Mesendoderm (in vitro differentiated cells): Measurements from ENCODE around the gene ATP13A2.

ENCODE experiments used
- DNase-seq: peaks from one replicate; pipeline ENCODE4 v3.0.0; 2013
- H2AK5ac ChIP-seq: 2 replicates; pipeline ENCODE4 v1.6.1; 2013; ENCODE audit warnings: low read length, inconsistent platforms
- H2BK120ac ChIP-seq: 2 replicates; pipeline ENCODE4 v1.6.1; 2013; ENCODE audit warnings: low read depth, mild to moderate bottlenecking, low read length, moderate library complexity, mixed read lengths
- H2BK15ac ChIP-seq: replicated peaks from 2 replicates; pipeline ENCODE4 v1.6.1; 2013; ENCODE audit warnings: low read depth, mild to moderate bottlenecking, moderate library complexity
- H2BK5ac ChIP-seq: 2 replicates; pipeline ENCODE4 v1.6.1; 2013; ENCODE audit warnings: low read length, inconsistent platforms
- H3K18ac ChIP-seq: 2 replicates; pipeline ENCODE4 v1.6.1; 2013; ENCODE audit warnings: mild to moderate bottlenecking, low read length, mixed read lengths
- H3K23ac ChIP-seq: one replicate; pipeline ENCODE4 v1.6.1; 2013; ENCODE audit warnings: low read length
- H3K27ac ChIP-seq: 2 replicates; pipeline ENCODE4 v1.5.1; 2013; ENCODE audit warnings: low read depth, mild to moderate bottlenecking, inconsistent platforms, low read length, moderate library complexity
- H3K27me3 ChIP-seq: 2 replicates; pipeline ENCODE4 v1.6.1; 2013; ENCODE audit warnings: low read length, control low read depth, mild to moderate bottlenecking, inconsistent platforms; ENCODE audit not compliant: insufficient read depth, poor library complexity
- H3K36me3 ChIP-seq: 2 replicates; pipeline ENCODE4 v1.6.1; 2013; ENCODE audit warnings: low read length, inconsistent platforms; ENCODE audit not compliant: control insufficient read depth, insufficient read depth
- H3K4ac ChIP-seq: one replicate; pipeline ENCODE4 v1.6.1; 2013; ENCODE audit warnings: low read depth, mild to moderate bottlenecking, low read length, moderate library complexity
- H3K4me1 ChIP-seq: 2 replicates; pipeline ENCODE4 v1.6.1; 2013; ENCODE audit warnings: low read depth, low read length, inconsistent platforms; ENCODE audit not compliant: control insufficient read depth
- H3K4me2 ChIP-seq: 2 replicates; pipeline ENCODE4 v1.6.1; 2013; ENCODE audit warnings: low read length
- H3K4me3 ChIP-seq: 2 replicates; pipeline ENCODE4 v1.5.1; 2013; ENCODE audit warnings: mild to moderate bottlenecking, low read length
- H3K56ac ChIP-seq: one replicate; pipeline ENCODE4 v1.6.1; 2013; ENCODE audit warnings: low read length
- H3K79me1 ChIP-seq: 2 replicates; pipeline ENCODE4 v1.6.1; 2013; ENCODE audit warnings: low read length, inconsistent platforms
- H3K79me2 ChIP-seq: 2 replicates; pipeline ENCODE4 v1.6.1; 2013; ENCODE audit warnings: mild to moderate bottlenecking, low read length; ENCODE audit not compliant: control insufficient read depth, insufficient read depth
- H3K9ac ChIP-seq: 2 replicates; pipeline ENCODE4 v1.6.1; 2013; ENCODE audit warnings: low read length, inconsistent platforms
- H4K5ac ChIP-seq: one replicate; pipeline ENCODE4 v1.6.1; 2013; ENCODE audit warnings: low read length
- H4K8ac ChIP-seq: one replicate; pipeline ENCODE4 v1.6.1; 2013; ENCODE audit warnings: low read depth, mild to moderate bottlenecking, control low read depth, low read length, moderate library complexity
- WGBS: extraction: QIAGEN DNeasy Blood & Tissue Kit; methylation state at CpG from one replicate; pipeline ENCODE4 v1.1.7; 2013; ENCODE audit warnings: low lambda C conversion rate, missing lambda C conversion rate; ENCODE audit not compliant: insufficient coverage; ENCODE audit errors: extremely low coverage; 5-methylcytosine and 5-hydroxymethylcytosine counted together

Gene ATP13A2

DNA sequence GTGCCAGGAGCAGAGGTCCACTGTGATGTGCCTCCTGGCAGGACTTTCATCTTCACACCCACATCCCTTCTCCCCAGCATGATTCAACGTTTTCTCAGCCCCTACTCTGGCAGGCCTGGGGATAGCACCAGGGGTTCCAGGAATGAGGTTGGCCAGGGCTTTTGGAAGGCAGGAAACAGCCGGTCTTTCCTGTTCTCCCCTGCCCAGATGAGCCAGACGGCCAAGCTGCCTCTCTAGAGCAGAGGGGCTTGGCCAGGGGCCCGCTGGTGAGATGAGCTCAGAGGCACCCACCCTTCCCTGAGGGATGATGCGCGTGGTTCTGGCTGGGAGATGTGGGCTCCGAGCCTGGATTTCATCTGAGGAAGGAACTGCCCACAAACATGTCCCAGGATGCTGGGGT, 27.0 kb downstream of the ATP13A2 start:
- no peak overlapping the region for H3K4ac ChIP-seq
- H2BK15ac ChIP-seq: no peak overlapping the region
- peak; percentile 65 for DNase-seq
- no peaks in the 10 kb centered on the region for H3K27me3 ChIP-seq
- H3K18ac ChIP-seq: no peak overlapping the region
- H3K23ac ChIP-seq: no peak overlapping the region
- H3K27ac ChIP-seq: no peak overlapping the region
- H3K79me1 ChIP-seq: no peaks in the 10 kb centered on the region
- no peaks in the 10 kb centered on the region for H3K4me1 ChIP-seq
- H4K5ac ChIP-seq: no peak overlapping the region
- no peak overlapping the region for H3K9ac ChIP-seq
- no peak overlapping the region for H2BK5ac ChIP-seq
- H2BK120ac ChIP-seq: no peak overlapping the region
- H2AK5ac ChIP-seq: no peak overlapping the region
- H3K79me2 ChIP-seq: peaks cover under 1% of the 10 kb centered on the region
- H3K36me3 ChIP-seq: no peaks in the 10 kb centered on the region
- no peak overlapping the region for H4K8ac ChIP-seq
- WGBS: no CpG with 5 or more reads among the region's 7 CpGs
- no peak overlapping the region for H3K56ac ChIP-seq
- H3K4me3 ChIP-seq: no peak overlapping the region
- no peak overlapping the region for H3K4me2 ChIP-seq

DNA sequence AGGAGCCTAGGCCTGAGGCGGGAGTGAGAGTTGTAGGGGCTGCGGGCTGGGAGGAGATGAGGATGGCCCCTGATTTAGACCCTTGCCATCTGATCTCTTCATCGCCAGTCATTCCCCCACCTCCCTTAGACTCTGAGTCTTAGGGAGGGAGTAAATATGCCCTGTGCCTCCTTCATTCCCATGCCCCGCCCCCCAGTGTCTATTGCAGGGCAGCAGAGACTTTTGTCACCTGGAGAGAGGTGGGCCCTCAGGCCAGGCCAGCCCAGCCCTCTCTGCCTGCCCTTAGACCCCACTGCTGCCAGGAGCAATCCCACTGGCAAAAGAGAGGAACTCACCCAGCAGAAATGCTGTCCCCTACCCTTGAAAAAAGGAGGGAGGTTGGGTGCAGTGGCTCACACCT, 28.1 kb downstream of the ATP13A2 start:
- Histone ChIP-seq H3K4me2 (no peak overlapping the region), H3K4me3 (no peak overlapping the region), H4K5ac (no peak overlapping the region), H2BK15ac (no peak overlapping the region), H3K18ac (no peak overlapping the region), H3K36me3 (no peaks in the 10 kb centered on the region), H3K4ac (no peak overlapping the region), H3K23ac (no peak overlapping the region), H2AK5ac (no peak overlapping the region), H3K56ac (no peak overlapping the region), H4K8ac (no peak overlapping the region), H3K27ac (no peak overlapping the region), H3K9ac (no peak overlapping the region), H3K79me1 (peaks cover 5% of the 10 kb centered on the region), H2BK5ac (no peak overlapping the region), H3K79me2 (peaks cover 7% of the 10 kb centered on the region), H3K27me3 (no peaks in the 10 kb centered on the region), H3K4me1 (peaks cover 2% of the 10 kb centered on the region), H2BK120ac (no peak overlapping the region)
- no CpG with 5 or more reads among the region's 4 CpGs for WGBS
- DNase-seq: no peak

DNA sequence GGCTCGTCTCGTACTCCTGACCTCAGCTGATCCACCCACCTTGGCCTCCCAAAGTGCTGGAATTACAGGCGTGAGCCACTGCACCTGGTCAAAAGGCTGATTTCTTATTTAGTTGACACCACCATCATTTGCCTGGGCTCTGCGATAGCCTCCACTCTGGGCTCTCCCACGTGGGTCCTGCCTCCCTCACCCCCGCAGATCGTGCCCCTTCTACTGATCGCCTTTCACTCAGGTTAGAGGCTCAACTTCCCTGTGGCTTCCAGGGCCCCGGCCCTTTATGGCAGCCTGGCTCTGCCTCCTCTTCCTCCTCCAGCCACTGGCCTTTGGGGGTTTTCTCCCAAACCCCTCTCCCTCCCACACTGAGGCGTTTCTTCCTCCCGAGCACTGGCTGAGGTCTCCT, 28.8 kb downstream of the ATP13A2 start:
- DNase-seq: no peak
- Histone ChIP-seq H3K23ac (no peak overlapping the region), H3K4me3 (no peak overlapping the region), H3K79me1 (peaks cover 8% of the 10 kb centered on the region), H3K79me2 (peaks cover 10% of the 10 kb centered on the region), H3K4me1 (peaks cover 2% of the 10 kb centered on the region), H4K5ac (no peak overlapping the region), H3K18ac (no peak overlapping the region), H3K9ac (peak overlapping the region; percentile 8), H3K27me3 (no peaks in the 10 kb centered on the region), H3K36me3 (no peaks in the 10 kb centered on the region), H3K4ac (no peak overlapping the region), H3K56ac (no peak overlapping the region), H3K27ac (no peak overlapping the region), H4K8ac (no peak overlapping the region), H2BK15ac (no peak overlapping the region), H2BK5ac (no peak overlapping the region), H2AK5ac (no peak overlapping the region), H2BK120ac (no peak overlapping the region), H3K4me2 (no peak overlapping the region)
- WGBS: no CpG with 5 or more reads among the region's 11 CpGs

DNA sequence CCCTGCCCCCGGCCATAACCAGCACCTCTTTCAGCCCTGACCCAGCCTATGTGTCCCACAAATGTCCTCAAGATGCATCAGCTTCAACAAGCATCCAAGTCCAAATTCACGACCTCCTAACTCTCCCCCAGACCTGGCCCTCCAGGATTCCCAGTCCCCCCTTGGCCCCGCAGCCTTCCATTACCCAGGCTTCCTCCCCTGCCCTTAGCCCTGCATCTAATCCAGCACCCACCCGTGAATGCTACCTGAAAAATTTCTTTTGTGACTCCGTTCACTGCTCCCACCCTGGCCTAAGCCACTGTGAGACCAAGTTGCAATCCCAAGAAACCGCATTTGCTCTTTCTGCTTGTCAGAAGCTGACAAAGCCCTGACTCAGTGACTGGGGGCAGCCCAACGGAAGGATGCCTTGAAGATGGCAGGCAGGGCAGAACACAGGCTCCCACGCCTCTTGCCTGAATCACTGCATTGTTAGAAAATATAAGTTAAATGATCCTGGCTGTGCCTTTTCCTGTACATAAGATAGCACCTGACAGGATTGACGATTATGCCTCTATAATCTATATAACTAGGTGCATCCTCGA, 30.4 kb downstream of the ATP13A2 start:
- H2BK120ac ChIP-seq: no peak overlapping the region
- no peaks in the 10 kb centered on the region for H3K27me3 ChIP-seq
- H3K27ac ChIP-seq: no peak overlapping the region
- H2BK5ac ChIP-seq: no peak overlapping the region
- no peak overlapping the region for H2BK15ac ChIP-seq
- no peak overlapping the region for H3K9ac ChIP-seq
- H4K5ac ChIP-seq: no peak overlapping the region
- no peak overlapping the region for H3K4me3 ChIP-seq
- H2AK5ac ChIP-seq: no peak overlapping the region
- no peaks in the 10 kb centered on the region for H3K36me3 ChIP-seq
- WGBS: no CpG with 5 or more reads among the region's 10 CpGs
- no peak overlapping the region for H3K23ac ChIP-seq
- H4K8ac ChIP-seq: no peak overlapping the region
- peaks cover 2% of the 10 kb centered on the region for H3K4me1 ChIP-seq
- no peak overlapping the region for H3K4me2 ChIP-seq
- H3K79me2 ChIP-seq: peaks cover 10% of the 10 kb centered on the region
- H3K4ac ChIP-seq: no peak overlapping the region
- H3K18ac ChIP-seq: no peak overlapping the region
- peaks cover 9% of the 10 kb centered on the region for H3K79me1 ChIP-seq
- DNase-seq: no peak
- no peak overlapping the region for H3K56ac ChIP-seq

DNA sequence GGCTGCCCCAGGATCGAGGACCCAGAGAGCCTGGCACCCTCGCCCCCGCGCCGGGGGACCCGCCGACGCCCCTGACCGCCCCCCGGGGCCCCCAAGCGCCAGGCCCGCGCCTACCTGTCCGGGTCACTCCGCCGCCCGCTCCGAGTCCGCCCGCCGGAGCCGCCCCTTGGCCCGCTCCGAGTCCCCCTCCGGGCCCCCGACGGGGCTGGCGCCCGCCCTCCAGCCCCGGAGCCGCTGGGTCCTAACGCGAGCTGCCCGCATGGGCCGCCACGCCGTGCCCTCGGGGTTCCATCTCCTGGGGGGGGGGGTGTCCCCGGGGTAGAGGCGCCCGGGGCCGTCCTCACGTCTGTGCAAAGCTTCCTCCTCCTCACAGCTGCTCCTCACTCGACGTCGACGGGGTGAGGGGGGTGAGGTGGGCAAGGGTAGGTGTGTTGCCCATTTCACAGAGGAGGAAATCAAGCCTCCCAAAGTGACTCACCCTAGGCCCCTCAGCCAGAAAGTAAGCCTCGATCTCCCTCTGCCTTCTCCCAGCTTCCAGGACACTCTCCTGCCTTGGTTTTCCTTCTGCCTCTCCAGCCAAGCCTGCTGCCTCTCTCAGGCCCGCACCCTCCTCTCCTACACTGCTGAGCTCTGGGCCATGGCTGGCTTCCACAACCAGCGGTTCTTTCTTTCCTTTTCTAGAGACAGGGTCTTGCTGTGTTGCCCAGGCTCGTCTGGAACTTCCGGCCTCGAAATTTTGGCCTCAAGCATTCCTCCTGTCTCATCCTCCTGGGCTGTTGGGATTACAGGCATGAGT, 31.1 kb downstream of the ATP13A2 start, which contains the start of gene MFAP2:
Gene MFAP2, minus strand, starts transcription at position 148 of the 796 bp plus-strand sequence. CDS start 2,347 bp downstream, outside the sequence.
- Histone ChIP-seq H2BK15ac (peak within 1 kb of the TSS; percentile 21), H2AK5ac (no peak within 1 kb of the TSS), H4K5ac (no peak within 1 kb of the TSS), H4K8ac (peak within 1 kb of the TSS; percentile 16), H3K27me3 (no peaks in the 10 kb centered on the region), H3K9ac (peak within 1 kb of the TSS; percentile 90), H2BK5ac (no peak within 1 kb of the TSS), H3K36me3 (no peaks in the 10 kb centered on the region), H2BK120ac (no peak within 1 kb of the TSS), H3K56ac (peak within 1 kb of the TSS; percentile 92), H3K4me2 (peak within 1 kb of the TSS; percentile 79), H3K4ac (peak within 1 kb of the TSS; percentile 95), H3K4me3 (peak within 1 kb of the TSS; percentile 95), H3K4me1 (peaks cover 2% of the 10 kb centered on the region), H3K79me2 (peaks cover 10% of the 10 kb centered on the region), H3K18ac (peak within 1 kb of the TSS; percentile 11), H3K23ac (no peak within 1 kb of the TSS), H3K27ac (peak within 1 kb of the TSS; percentile 21), H3K79me1 (peaks cover 10% of the 10 kb centered on the region)
- no CpG with 5 or more reads among the region's 53 CpGs for whole genome bisulfite sequencing
- DNase-seq: peak; percentile 59
